Measurements from ENCODE around the gene SPEM3.
"Not testable (repeated sequence)": the region's sequence is repeated elsewhere in the genome, so short reads cannot be mapped to it uniquely, and the experiment has no call there.

The SPEM3 gene

DNA sequence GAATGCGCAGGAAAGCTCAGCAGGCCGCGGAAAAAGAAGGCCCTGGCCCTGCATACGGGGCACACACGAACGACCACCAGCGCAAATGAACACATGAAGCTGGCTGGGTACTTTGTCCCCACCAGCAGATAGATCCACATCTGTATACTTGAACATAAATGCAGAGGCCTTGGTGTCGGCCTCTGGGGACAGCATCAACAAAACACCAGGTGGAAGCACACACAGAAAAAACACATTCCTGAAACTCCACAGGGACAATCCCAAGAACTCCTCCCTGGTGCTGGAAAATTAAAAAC, 51.4 kb downstream of the SPEM3 start:
- H3K4me3 ChIP-seq (ENCODE audit: low read depth, low read length) = peak overlapping the region; percentile 73
- TF ChIP-seq, protein P1, sequence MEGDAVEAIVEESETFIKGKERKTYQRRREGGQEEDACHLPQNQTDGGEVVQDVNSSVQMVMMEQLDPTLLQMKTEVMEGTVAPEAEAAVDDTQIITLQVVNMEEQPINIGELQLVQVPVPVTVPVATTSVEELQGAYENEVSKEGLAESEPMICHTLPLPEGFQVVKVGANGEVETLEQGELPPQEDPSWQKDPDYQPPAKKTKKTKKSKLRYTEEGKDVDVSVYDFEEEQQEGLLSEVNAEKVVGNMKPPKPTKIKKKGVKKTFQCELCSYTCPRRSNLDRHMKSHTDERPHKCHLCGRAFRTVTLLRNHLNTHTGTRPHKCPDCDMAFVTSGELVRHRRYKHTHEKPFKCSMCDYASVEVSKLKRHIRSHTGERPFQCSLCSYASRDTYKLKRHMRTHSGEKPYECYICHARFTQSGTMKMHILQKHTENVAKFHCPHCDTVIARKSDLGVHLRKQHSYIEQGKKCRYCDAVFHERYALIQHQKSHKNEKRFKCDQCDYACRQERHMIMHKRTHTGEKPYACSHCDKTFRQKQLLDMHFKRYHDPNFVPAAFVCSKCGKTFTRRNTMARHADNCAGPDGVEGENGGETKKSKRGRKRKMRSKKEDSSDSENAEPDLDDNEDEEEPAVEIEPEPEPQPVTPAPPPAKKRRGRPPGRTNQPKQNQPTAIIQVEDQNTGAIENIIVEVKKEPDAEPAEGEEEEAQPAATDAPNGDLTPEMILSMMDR (IDR thresholded peaks at IDR 0.05; ENCODE audit: low read depth, low read length, missing control alignments) = no peak
- no peak for DNase-seq (ENCODE audit: low read depth)

- DNase-seq (ENCODE audit: low read depth) = not testable (repeated sequence)
These were observed 52.6 kb downstream of the SPEM3 start, which contains the start of gene SLC35G6 for GRCh38 chr17:7481275-7481674. SLC35G6 (plus strand) TSS chr17:7481446; CDS start chr17:7481517, 71 bp downstream.

GRCh38 chr17:7481842-7482741, 53.4 kb downstream of the SPEM3 start:
- H3K4me3 ChIP-seq (ENCODE audit: low read depth, low read length); DNase-seq (ENCODE audit: low read depth): not testable (repeated sequence)

More at GRCh38 chr17:7481275-7481674, 52.6 kb downstream of the SPEM3 start, which contains the start of gene SLC35G6:
- not testable (repeated sequence) for H3K4me3 ChIP-seq (ENCODE audit: low read depth, low read length)

All from GM12864 (cell line).